GM19467 (cell line): ENCODE measurements around the gene NCKAP5.
"Not testable (repeated sequence)": the region's sequence is repeated elsewhere in the genome, so short reads cannot be mapped to it uniquely, and the experiment has no call there.

Experiments used
- ATAC-seq: cut with Tn5 transposase; IDR thresholded peaks from one replicate; pipeline ENCODE4 v1.9.1; 2021; ENCODE audit warnings: mild to moderate bottlenecking, moderate library complexity; ENCODE audit not compliant: unreplicated experiment

The NCKAP5 gene

GRCh38 chr2:132715386-132716351 lies 852.6 kb downstream of the NCKAP5 start:
- ATAC-seq: no peak

DNA sequence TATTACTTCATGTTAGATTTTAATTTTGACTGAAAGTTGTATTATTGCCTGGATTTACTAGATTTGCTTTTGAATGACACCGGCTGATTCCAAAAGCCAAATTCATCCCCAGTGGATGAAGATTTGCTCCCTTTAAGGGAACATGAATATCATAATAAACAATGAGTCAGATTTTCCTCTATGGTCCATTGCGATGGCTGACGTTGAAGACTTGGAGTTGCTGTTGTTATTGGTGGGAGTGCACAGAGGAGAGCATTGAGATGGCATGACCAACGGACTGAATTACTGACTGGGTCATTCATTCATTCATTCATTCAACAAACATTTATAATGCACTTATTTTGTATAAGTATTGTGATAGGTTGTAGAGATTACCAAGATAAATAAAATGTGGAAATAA lies 864.9 kb downstream of the NCKAP5 start:
- ATAC-seq: no peak

GRCh38 chr2:132701810-132702209 lies 866.5 kb downstream of the NCKAP5 start:
- no peak for ATAC-seq

- not testable (repeated sequence) for ATAC-seq
Measured at GRCh38 chr2:132699802-132700201, 868.5 kb downstream of the NCKAP5 start.

DNA sequence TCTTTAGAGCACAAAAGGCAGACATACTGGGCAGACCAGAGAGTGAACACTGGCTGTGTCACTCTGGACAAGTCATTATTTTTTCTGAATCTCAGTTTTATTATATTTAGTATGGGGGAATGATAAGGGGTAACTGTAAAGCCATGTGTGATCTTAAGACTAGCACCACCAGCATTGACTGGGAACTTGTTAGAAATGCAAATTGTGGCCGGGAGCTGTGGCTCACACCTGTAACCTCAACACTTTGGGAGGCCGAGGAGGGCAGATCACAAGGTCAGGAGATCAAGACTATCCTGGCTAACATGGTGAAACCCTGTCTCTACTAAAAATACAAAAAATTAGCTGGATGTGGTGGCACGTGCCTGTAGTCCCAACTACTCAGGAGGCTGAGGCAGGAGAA lies 869.9 kb downstream of the NCKAP5 start:
- ATAC-seq: not testable (repeated sequence)

GRCh38 chr2:132697556-132698205 lies 870.6 kb downstream of the NCKAP5 start:
- no peak for ATAC-seq

- no peak for ATAC-seq
Measured at GRCh38 chr2:132692816-132693215, 875.4 kb downstream of the NCKAP5 start.

DNA sequence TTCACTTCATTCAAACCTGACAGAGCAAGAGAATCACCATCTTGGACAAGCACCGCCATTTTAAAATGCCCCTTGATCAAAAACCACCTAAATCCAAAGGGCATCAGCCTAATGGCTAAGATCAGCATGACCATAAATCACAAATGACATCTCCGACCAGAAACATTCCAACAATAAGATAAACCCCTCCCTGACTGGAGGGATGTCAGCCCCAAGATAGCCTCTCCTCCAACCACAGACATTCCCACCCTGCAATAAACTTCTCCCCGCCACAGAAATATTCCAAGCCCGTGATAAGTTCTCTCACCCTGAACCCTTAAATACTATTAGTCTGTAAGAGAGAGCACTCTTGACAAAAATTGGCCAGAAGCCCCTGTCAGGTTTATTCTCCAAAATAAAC lies 876.7 kb downstream of the NCKAP5 start:
- ATAC-seq: no peak

GRCh38 chr2:132690664-132691303 lies 877.5 kb downstream of the NCKAP5 start:
- ATAC-seq: no peak

GRCh38 chr2:132681766-132682165 lies 886.5 kb downstream of the NCKAP5 start:
- ATAC-seq: no peak

DNA sequence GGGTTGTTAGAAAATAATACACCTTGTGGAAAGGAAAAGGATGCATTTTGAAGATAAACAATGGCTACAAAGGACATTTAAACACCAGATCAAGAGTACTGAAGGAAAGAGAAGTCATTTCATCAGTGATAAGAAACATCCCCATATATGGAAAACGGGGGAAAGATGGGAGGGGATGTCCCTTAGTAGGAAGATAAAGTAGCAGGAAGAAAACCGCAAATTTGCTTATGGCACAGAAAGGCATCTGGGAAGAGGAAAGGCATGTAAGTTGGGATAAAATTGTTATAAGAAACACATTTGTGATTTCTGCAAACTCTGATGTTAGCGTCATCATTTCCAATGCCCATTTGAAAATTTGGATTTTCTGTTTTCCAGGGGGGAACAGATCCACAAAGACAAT lies 887.7 kb downstream of the NCKAP5 start:
- ATAC-seq: no peak

DNA sequence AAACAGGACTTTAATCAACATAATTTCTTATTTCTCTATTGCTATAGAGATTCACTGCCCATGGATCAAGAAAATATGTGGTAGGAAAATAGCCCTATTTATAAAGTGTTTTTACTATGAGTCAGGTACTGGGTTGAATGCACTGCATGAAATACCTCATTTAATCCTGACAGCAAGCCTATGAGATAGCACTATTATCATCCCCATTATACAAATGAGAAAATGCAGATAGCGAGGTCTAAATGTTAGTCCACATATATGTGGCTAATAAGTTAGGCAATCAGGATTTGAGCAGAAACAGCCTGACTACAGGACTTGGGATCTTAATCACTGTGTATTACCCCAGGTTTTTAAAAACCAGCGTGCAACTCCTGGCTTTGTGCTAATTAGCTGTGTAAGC lies 889.8 kb downstream of the NCKAP5 start:
- no peak for ATAC-seq

- ATAC-seq: no peak
Measured at GRCh38 chr2:132677661-132678060, 890.6 kb downstream of the NCKAP5 start.

- no peak for ATAC-seq
Measured at GRCh38 chr2:132676999-132677398, 891.3 kb downstream of the NCKAP5 start.

GRCh38 chr2:132671151-132671835 lies 897.0 kb downstream of the NCKAP5 start:
- no peak for ATAC-seq

DNA sequence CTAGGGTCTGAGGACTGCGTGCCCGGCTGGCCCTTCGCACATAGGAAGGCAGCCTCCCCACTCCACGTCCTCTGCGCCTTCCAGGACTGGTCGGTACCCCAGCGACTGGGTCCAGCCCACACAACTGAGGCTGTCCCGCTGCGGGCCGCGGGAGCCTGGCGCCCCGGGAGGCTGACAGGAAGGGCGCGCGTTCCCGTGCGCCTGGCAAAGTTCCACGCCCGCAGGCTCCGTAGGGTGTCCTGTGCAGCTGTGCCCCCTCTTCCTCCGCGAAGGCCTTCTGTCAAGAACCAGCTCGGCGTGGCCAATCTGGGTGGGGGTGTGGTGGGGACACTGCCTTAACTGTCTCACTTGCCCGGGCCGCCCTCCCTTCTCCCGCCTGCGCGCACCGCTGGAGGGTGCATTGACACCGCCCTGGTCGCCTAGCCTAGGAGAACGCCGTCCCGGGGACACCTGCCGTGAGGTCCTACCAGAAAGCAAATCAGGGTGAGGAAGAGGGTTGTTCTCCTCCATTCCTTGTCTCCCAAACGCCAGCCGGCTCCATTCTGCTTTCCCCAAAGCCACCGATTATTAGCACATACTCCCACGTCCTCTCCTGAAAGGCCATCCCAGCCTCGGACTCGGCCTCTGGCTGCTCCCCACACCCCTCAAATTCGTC lies 897.6 kb downstream of the NCKAP5 start:
- no peak for ATAC-seq

DNA sequence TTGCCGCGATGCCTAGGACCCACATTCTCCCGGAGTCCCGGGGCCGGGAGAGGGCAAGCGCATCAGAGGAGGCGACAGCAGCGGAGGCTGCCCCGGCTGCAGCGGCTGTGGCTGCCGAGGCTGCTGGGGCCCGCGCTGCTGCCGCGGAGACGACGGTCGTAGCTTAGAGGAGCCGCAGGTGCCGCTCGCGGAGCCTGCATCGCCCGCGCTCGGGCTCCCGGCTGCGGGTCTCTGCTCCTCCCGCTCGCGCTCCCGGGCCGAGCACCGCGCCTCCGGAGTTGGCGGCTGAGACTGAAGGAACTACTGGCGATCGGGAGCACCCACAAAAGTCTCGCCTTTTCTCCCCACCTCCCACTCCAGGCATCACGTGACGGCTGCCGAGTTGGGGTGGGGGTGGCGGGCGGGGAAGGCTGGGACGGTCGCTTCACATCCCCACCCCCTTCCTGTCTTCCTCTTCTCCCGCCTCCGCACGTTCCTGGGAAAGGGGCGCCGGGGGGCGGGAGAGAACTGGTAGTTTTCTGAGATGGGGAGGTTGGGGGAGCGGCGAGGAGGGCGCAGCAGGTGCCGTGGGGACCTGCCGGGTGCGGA lies 898.3 kb downstream of the NCKAP5 start, which contains the start of gene LYPD1:
Gene LYPD1 (minus strand): TSS at position 298 of the 588 bp plus-strand sequence. CDS start 273 bp downstream, at position 25.
- no peak for ATAC-seq

DNA sequence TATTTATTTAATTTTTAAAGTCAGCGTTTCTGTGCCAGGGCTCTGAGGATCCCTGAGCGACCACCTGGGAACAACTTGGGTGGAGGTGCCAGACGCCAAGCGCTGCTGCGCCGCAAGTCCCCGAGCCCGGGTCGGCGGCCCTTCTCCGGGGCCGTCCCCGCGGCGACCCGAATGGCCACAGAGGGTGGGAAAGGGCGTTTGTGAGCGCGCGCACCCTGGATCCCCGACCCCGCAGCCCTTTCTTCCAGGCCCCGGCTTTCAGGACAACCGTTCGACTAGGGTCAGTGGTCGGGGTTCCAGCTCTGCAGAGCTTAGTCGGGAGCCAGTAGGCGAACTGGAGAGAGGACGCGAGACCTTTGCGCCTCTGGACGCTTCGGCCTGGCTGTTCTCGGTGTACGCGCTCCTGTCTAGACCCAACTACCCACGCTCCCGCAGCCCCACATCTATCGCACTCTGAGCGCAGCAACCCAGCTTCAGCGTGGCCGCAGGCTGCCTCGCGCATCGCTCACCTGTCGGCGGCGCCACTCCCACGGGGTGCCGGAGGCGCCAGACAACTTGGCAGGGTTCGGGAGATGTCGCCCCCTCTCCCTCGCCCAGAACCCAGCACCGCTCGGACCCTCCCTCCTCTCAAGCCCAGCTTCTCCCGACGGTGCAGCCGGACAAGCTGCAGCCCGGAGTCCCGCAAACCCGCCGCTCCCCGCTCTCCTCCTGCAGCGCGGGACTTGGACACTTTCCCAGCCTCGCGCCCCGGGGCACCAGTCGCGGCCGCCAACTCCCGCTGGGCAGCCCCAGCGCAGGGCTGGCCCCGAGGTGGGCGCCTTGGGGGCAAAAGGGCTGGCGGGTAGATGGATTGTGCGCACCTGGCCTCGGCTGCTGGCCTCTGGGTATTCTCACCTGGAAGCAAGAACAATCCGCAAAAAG lies 899.0 kb downstream of the NCKAP5 start:
- ATAC-seq: no peak
